Measurements from ENCODE around the gene PDXDC1.
"Not testable (repeated sequence)": the region's sequence is repeated elsewhere in the genome, so short reads cannot be mapped to it uniquely, and the experiment has no call there.

DNA sequence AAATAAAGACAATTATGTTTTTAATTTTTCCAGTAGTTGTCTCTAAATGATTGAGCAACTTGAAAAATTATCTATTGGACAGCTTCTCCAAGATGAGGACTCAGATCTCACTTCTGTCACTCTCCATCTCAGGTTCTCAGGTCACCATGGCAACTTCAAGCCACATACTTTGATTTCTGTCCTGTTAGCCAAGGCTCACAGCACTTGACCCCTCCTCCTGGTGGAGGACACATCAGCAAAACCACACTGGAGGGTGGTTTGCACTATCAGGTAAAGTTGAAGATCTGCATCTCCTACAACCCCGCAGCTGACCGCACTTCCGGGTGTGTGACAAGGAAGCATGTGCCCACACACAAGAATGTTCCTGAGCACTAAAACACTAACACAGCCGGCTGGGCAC, 91.1 kb downstream of the PDXDC1 start:
- TF ChIP-seq EZH2phosphoT487 (IDR thresholded peaks at IDR 0.05; ENCODE audit: low read depth), result not testable (repeated sequence)
- TF ChIP-seq, protein P1, sequence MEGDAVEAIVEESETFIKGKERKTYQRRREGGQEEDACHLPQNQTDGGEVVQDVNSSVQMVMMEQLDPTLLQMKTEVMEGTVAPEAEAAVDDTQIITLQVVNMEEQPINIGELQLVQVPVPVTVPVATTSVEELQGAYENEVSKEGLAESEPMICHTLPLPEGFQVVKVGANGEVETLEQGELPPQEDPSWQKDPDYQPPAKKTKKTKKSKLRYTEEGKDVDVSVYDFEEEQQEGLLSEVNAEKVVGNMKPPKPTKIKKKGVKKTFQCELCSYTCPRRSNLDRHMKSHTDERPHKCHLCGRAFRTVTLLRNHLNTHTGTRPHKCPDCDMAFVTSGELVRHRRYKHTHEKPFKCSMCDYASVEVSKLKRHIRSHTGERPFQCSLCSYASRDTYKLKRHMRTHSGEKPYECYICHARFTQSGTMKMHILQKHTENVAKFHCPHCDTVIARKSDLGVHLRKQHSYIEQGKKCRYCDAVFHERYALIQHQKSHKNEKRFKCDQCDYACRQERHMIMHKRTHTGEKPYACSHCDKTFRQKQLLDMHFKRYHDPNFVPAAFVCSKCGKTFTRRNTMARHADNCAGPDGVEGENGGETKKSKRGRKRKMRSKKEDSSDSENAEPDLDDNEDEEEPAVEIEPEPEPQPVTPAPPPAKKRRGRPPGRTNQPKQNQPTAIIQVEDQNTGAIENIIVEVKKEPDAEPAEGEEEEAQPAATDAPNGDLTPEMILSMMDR (IDR thresholded peaks at IDR 0.05; ENCODE audit: low read depth, low read length), result not testable (repeated sequence)

Measured in OCI-LY3 (cell line).